GM18951 (cell line): Measurements from ENCODE around the gene IKZF1.
"Not testable (repeated sequence)": the region's sequence is repeated elsewhere in the genome, so short reads cannot be mapped to it uniquely, and the experiment has no call there.

ENCODE experiments used
- POLR2A ChIP-seq: IDR thresholded peaks from 4 replicates; pipeline ENCODE4 v1.6.1; 2011; ENCODE audit warnings: mild to moderate bottlenecking; ENCODE audit not compliant: insufficient read length, insufficient read depth; ENCODE audit errors: extremely low read depth
- in situ Hi-C: fragments of 300-500 bp; cut with MboI; formaldehyde crosslinking; loops from one replicate; pipeline ENCODE4 v1.12.0; 2022; ENCODE audit warnings: low sequenced_read_pairs, mixed read lengths, inconsistent platforms; ENCODE audit not compliant: unreplicated experiment

Gene IKZF1

DNA sequence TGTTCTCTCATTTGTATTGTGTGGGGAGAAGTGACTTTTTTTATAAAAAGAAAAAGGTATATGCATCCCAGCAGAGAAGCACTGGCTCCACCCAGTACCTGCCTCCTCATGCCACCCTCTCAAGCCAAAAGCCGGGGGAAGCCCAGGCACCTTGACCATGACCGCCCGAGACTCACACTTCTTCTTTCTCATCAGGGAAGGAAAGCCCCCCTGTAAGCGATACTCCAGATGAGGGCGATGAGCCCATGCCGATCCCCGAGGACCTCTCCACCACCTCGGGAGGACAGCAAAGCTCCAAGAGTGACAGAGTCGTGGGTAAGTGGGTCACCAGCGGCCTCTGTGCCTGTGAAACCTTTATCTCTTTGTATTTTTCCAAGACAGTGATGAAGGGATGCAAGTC lies 22.9 kb downstream of the IKZF1 start:
- in situ Hi-C loops = no loop called here
- TF ChIP-seq POLR2A = no peak

DNA sequence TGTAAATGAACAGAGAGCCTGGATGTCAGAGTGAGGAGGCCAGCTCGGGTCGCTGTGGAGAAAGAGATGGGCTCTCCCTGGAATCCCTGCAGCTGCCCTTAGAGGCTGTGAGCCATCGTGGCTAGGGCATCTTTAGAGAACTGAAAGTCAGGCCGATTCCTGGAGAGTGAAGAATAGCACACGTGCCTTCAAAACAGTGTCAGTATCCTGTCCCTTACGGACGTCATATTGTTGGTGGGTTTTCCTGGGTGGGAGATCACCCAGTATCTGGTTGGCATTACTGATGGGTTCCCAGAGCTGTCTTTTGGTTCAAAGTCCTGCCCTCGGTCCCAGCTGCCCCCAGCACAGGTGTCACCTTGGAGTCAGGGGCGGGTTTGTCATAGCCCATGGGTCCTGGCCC lies 25.3 kb downstream of the IKZF1 start:
- in situ Hi-C loops = no loop called here
- TF ChIP-seq POLR2A = no peak

DNA sequence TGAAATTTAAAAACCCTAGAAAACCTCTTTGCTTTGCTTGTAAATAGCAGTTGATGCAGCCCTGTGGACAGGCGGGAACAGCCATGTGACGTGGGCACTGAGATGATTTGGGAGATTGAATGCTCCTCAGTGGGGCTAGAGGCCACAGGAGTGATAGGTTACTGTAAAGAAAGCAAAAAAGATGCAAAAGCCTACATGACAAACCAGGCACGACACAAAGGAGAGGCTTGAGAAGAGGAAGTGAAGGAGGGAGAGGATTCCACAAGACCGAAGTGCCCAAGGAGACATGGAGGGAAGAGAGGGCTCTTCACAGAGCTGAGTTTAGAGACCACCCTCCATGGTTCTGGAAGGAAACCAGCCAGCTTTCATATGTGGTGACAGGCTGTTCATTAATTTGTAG lies 25.7 kb downstream of the IKZF1 start:
- TF ChIP-seq POLR2A = no peak
- in situ Hi-C loops = no loop called here

DNA sequence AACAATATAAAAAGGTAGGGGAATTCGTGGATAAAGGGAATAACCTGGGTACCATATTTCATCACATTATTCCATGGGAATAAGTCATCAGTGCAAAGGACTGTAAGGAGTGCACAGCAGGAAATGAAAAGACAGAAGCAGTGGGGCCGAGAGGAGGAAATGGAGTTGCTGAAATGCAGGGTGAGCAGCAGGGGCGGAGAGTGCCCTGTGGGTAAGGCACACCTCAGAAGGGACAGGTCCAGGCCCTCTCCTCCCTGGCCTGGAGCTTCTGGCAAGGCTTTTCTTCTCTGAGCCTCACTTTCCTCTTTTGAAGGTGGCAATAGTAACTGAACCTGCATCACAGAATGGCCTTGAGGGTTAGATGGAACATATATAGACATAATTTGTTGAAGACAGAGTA lies 26.2 kb downstream of the IKZF1 start:
- in situ Hi-C loops = no loop called here
- TF ChIP-seq POLR2A = no peak

DNA sequence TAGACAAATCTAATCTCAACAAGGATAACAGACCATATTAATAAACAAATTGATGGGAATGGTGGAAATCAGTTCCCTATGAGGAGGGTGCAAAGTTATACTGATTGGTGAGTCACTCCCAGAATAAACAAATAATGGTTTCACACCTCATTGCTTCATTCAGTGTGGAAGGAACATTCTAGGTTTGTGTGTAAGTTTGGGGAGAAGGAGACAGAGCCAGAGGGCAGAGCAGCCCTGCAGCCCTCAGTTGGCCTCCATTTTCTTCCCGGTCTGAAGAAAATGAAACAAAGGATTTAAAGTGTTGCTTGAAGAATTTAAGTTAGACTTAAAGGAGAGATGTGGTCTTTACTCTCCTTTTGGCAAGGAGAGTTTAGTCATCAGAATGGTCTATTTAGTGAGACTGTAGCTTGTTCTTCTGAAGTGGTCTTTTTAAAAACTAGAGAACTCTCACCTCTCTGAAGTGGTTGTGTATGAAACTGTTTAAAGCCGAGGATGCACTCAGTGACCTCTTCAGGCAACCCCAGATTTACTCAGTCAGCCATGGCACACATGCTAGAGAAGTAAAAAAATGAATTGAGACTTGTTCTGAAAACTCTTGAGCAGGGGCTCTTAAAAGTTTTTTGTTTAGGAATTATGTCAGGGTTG lies 27.2 kb downstream of the IKZF1 start:
- TF ChIP-seq POLR2A = no peak
- in situ Hi-C loops = no loop called here

DNA sequence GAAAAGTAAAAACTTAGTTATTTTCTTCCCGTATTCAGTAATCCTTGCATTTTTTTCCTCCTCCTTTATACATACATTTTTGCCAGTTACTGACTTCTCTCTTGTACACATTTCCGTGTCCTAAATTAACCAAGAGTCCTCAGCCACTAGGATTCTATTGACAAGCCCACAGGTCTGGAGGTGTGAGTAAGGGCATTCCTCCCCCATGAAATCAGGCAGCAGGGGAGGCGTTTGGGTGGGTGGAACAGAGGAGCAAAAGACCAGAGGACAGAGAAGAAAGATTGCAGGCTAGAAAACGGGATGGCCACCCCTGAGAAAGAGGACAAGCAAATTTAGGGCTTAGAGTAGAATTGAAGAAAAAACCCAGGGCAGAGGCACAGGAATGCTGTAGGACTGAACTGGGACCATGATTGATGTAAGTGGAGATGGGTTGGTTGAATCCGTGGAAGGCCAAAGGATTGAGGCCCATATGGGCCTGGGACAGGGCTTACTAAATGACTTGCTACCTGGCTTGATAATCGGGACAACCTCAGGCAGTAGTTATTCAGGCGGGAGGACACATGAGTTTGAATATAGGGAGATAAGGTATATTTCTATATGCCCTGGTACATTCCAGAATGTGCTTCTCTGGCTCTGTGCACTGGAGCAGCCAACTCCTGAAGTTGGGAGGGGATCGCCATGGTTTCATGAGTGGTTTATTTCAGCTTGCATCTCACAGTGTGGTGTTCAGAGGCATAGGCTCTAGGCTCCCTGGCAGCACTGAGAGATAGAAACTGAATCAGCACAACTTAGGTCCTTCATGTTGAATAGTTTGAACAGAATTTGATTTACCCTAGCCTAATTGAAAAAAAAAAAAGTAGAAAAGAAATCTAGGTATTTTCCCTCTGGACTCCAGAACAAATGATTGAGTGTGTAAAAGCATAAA lies 28.0 kb downstream of the IKZF1 start:
- TF ChIP-seq POLR2A = no peak
- in situ Hi-C loops = no loop called here

DNA sequence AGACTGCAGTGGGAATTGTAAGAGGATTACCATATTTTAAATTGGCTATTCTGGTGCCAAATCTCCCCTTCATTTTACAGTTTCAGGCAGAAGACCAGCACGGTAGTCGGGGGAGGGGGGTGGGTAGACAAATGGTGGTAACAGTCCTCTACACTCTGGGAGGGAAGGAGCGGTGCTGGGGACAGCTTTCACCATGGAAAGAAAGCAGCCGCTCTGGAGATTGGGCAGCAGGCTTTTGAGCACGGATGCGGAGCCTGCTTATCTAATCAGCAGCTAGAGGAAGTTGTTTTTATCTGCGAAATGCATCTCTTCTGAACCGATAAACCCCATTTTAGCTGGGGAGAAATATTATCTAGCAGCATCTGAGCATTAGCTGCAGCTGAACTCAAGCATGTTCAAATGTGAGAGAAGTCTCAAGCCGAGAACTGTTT lies 28.7 kb downstream of the IKZF1 start:
- no peak for TF ChIP-seq POLR2A
- in situ Hi-C loops = no loop called here

DNA sequence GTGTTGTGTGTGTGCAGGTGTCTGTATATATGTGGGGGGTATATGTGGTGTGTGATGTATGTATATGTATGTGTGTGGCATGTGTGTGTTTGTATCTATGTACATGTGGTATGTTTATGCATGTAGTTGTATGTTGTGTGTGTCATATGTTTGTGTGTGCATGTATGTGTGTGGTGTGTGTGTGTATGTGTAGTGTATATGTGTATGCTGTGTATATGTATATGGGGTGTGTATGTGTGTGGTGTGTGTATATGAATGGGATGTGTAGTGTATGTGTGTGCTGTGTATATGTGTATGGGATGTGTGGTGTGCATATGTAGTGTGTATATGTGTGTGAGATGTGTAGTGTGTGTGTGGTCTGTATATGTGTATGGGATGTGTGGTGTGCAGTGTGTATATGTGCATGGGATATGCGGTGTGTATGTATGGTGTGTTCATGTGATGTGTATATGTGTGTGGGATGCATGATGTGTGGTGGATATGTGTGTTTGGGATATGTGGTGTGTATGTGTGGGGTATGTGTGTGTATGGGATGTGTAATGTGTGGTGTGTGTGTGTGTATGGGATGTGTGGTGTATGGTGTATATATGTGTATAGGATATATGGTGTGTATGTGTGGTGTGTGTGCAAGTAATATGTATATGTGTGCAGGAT lies 30.0 kb downstream of the IKZF1 start:
- in situ Hi-C loops = no loop called here
- TF ChIP-seq POLR2A = no peak

DNA sequence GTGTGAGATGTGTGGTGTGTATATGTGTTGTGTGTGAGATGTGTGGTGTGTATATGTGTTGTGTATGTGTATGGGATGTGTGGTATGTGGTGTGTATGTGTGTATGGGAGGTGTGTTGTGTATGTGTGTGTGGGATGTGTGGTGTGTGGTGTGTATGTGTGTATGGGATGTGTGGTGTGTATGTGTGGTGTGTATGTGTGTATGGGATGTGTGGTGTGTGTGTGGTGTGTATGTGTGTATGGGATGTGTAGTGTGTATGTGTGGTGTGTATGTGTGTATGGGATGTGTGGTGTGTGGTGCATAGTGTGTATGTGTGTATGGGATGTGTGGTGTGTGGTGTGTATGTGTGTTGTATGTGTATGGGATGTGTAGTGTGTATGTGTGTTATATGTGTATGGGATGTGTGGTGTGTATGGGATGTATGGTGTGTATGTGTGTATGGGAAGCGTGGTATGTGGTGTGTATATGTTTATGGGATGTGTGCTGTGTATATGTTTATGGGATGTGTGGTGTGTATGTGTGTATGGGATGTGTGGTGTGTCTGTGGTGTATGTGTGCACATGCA lies 30.8 kb downstream of the IKZF1 start:
- TF ChIP-seq POLR2A = no peak
- in situ Hi-C loops = no loop called here

DNA sequence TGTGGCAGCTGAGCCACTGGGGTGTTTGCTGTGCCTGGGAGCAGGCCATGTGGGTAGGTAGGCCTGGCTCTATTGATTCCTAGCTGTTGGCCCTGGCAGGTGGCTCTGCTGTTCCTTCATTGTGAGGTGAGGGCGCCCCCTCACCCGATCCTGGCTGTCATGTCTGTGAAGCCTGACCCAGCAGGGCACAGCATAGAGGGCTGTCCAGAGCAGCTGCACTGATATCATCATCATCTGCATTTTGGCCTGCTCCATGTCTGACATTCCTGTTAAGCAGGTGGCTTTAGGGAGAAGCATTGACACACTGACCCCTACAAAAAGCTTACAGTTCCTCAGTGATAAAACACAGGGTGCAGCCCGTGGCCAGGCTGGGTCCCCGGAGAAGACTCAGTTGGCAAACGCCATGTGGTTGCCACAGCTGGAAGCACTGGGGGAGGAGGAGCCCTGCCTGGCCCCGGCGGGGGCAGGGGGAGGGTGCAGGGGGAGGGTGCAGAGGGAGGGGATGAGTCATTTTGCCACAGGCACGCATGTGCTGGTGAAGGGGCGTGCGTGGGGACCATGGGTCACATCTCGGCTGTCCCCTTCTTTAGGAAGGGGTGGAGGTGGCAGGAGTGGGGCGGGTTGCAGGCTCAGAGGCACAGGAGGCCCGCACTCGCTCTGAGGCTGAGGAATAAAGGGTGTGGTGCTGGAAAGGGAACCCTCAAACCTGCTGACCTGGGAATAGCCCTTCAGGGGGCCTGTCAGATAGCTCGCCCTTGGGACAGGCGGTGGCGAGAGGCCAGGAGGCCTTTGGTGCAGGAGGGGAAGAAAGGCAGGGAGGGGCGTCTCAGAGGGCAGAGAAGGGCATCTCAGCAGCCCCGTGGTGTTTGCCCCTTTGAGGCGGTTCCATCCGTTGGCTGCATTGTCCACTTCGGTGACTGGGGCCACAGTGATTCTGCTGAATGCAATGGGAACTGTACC lies 31.6 kb downstream of the IKZF1 start:
- no peak for TF ChIP-seq POLR2A
- in situ Hi-C loops = no loop called here

DNA sequence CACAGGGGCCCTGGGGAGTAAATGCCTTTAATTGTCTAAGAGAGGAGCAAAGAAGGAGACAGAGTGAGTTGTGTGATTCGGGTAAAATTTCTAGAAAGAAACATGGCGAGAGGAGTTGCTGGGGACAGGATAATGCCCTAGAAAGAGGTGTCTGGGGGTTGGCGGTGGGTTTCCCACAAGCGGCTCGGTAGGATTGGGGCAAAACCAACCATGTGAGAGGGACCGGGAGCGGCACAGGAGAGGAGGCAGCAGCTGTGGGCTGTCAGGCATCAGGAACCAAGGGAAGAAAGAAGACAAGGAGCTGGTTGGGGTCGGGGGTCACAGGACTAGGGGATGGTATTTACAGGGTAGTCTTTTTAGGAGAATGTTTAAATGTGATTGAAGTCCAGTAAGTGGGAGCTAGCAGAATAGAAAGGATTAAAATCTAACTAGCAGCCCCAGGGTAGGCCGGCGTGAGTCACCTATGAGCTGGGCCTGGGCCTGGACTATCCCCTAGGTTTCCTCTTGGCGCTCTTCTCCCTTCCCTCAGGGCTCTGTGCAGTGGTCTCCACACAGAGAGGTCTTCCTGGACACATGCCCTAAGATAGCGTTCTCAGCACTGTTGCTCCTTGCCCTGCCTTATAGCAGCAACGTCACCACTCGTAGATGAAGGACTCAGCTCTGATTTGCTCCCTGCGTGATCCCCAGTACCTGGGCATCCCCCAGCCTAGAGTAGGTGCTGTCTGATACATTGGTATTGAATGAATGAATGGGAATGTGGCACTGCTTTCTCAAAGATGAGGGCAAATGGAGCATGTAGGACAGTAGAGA lies 32.6 kb downstream of the IKZF1 start:
- no peak for TF ChIP-seq POLR2A
- in situ Hi-C loops = no loop called here

DNA sequence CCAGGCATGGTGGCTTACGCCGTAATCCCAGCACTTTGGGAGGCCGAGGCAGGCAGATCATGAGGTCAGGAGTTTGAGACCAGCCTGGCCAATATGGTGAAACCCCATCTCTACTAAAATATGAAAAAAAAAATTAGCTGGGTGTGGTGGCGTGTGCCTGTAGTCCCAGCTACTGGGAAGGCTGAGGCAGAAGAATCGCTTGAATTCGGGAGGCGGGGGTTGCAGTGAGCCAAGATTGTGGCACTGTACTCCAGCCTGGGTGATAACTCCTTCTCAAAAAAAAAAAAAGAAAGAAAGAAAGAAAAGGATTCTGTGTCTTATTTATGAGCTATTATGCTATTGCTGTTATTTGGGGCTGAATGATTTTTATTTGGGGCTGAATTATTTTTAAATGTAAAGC lies 35.0 kb downstream of the IKZF1 start:
- in situ Hi-C loops = not testable (repeated sequence)

DNA sequence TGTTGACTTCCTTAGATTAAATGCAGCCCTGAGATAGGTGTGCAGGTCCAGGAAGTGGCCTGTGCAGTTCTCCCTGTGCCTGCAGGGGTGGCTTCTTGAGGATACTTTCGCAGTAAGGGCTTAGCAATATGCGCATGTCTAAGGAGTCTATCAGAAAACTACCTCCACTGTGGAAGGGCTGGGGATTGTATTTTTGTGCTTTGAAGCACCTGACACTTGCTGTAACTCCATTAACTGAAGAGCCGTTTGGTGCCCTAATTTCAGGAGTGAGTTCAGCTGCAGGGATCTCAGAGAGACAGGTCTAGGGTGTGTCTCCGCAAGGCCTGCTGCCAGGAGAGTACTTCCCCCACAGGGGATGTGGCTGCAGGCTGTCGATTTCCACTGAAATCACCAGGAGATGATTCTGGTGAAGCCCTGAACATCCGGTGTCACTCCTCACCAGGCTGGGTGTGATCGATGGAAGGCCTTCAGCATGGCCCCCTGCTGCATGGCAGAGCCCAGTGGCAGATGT lies 35.5 kb downstream of the IKZF1 start:
- peak; percentile 19 for TF ChIP-seq POLR2A
- in situ Hi-C loops = no loop called here
